Neural progenitor cell (in vitro differentiated cells): Measurements from ENCODE around the gene GPR61.

Source experiments
- CTCF ChIP-seq: fragments of 200-600 bp; sonication (generic); IDR thresholded peaks from 2 replicates; pipeline ENCODE4 v1.5.1; 2017; ENCODE audit warnings: antibody characterized with exemption, mild to moderate bottlenecking
- EZH2phosphoT487 ChIP-seq: fragments of 200-600 bp; sonication (generic); IDR thresholded peaks from 2 replicates; pipeline ENCODE4 v1.6.1; 2017; ENCODE audit warnings: antibody characterized with exemption

- no peak for TF ChIP-seq EZH2phosphoT487
- no peak for TF ChIP-seq CTCF
Observed at GRCh38 chr1:109537450-109538178, 2.1 kb upstream of the GPR61 start.
